Spleen (tissue), 7 donors: Measurements from ENCODE around the gene SMAD7.

Experiments used
- CTCF ChIP-seq, 11 experiments: fragments of 200-600 bp in 7 of 11; fragments of 450-650 bp in 4 of 11; sonication (generic) in 4 of 11; IDR thresholded peaks in 8 of 11; conservative IDR thresholded peaks in 3 of 11; 1 replicate in 7 of 11; 2 replicates in 4 of 11; pipeline versions ENCODE4 v1.4.0 to v1.8.0; 2016 to 2021; ENCODE audit warnings: antibody characterized with exemption in 11 of 11, inconsistent platforms in 4 of 11, mild to moderate bottlenecking in 1 of 11
- POLR2A ChIP-seq, 3 donors: fragments of 450-650 bp; IDR thresholded peaks; one replicate each; pipeline ENCODE4 v1.5.1; 2017; ENCODE audit warnings: antibody characterized with exemption in 3 of 3, mild to moderate bottlenecking in 1 of 3
- POLR2AphosphoS5 ChIP-seq, 3 donors: sonication (generic); formaldehyde crosslinking; IDR thresholded peaks; one replicate each; pipeline ENCODE4 v1.5.1; 2017; ENCODE audit warnings: antibody characterized with exemption in 3 of 3
- donor health status: DM: no; HTN: no; CAD: no; lungs with moderate emphysema.
- donor health status: DM: no; HTN: no; CAD: no.
- donor health status: DM: no; HTN: no; CAD: no.

GRCh38 chr18:48989304-48990303, 38.8 kb upstream of the SMAD7 start:
- TF ChIP-seq CTCF (IDR thresholded peaks at IDR 0.05 in 8 of 11, conservative IDR thresholded peaks at IDR 0.05 in 3 of 11): no peak
- TF ChIP-seq POLR2AphosphoS5 (IDR thresholded peaks at IDR 0.05): no peak
- no peak for TF ChIP-seq POLR2A (IDR thresholded peaks at IDR 0.05)
